A673 (cell line): Measurements from ENCODE around the gene KCTD2. TPM values are rescaled to one million over a fixed set of nuclear protein-coding genes. Genes with fewer than 3 reads are reported as not detected.

Source experiments
- BruUV-seq: library from RNA; stranded (reverse); fragments of 400-500 nt; replicated peaks from 2 replicates; lab custom pipeline; 2021; lab: Mats Ljungman, UMichigan
- CTCF ChIA-PET: fragments of 300-600 bp; sonication (Branson Sonifier 250); formaldehyde crosslinking; loops from one replicate; lab custom pipeline; 2022; ENCODE audit warnings: antibody characterized with exemption; lab: Charles Lee
- POLR2A ChIA-PET: fragments of 300-600 bp; sonication (Branson Sonifier 250); formaldehyde crosslinking; loops from one replicate; lab custom pipeline; 2022; ENCODE audit warnings: antibody characterized with exemption; ENCODE audit not compliant: low non-redundant PET; lab: Charles Lee
- DNase-seq: peaks from one replicate; pipeline ENCODE4 v3.0.0-alpha.2; 2015; ENCODE audit warnings: low spot score
- H3K27ac ChIP-seq: fragments of 200-600 bp; sonication (generic); 2 replicates; pipeline ENCODE4 v1.5.1; 2016; ENCODE audit warnings: mixed run types, low read depth, mild to moderate bottlenecking, mixed read lengths, antibody characterized with exemption, low read length; ENCODE audit not compliant: poor library complexity, severe bottlenecking
- H3K27me3 ChIP-seq: fragments of 200-600 bp; sonication (generic); replicated peaks from 2 replicates; pipeline ENCODE4 v1.6.1; 2017; ENCODE audit warnings: mixed run types, low read depth, mild to moderate bottlenecking, mixed read lengths, antibody characterized with exemption, low read length; ENCODE audit not compliant: insufficient read depth, poor library complexity
- H3K36me3 ChIP-seq: fragments of 200-600 bp; sonication (generic); 2 replicates; pipeline ENCODE4 v1.6.1; 2016; ENCODE audit warnings: mixed run types, mild to moderate bottlenecking, mixed read lengths, antibody characterized with exemption, low read length; ENCODE audit not compliant: insufficient read depth, poor library complexity, severe bottlenecking
- H3K4me1 ChIP-seq: fragments of 200-600 bp; sonication (generic); 2 replicates; pipeline ENCODE4 v1.6.1; 2017; ENCODE audit warnings: mixed run types, mild to moderate bottlenecking, mixed read lengths, antibody characterized with exemption, low read length; ENCODE audit not compliant: insufficient read depth, poor library complexity, severe bottlenecking
- H3K4me3 ChIP-seq: fragments of 200-600 bp; sonication (generic); 2 replicates; pipeline ENCODE4 v1.5.1; 2016; ENCODE audit warnings: low read depth, mixed run types, mild to moderate bottlenecking, mixed read lengths, low read length; ENCODE audit not compliant: poor library complexity, severe bottlenecking
- H3K9me3 ChIP-seq: fragments of 200-600 bp; sonication (generic); 2 replicates; pipeline ENCODE4 v1.6.1; 2016; ENCODE audit warnings: mixed run types, low read depth, mild to moderate bottlenecking, mixed read lengths, antibody characterized with exemption, low read length; ENCODE audit not compliant: poor library complexity, severe bottlenecking
- EZH2 ChIP-seq: fragments of 200-600 bp; sonication (generic); IDR thresholded peaks from 2 replicates; pipeline ENCODE4 v1.6.1; 2017; ENCODE audit warnings: borderline replicate concordance, low read depth, mild to moderate bottlenecking, mixed read lengths, antibody characterized with exemption, low read length; ENCODE audit not compliant: poor library complexity, severe bottlenecking
- intact Hi-C: fragments of 100-400 bp; cut with micrococcal nuclease; formaldehyde crosslinking; loops from one replicate; pipeline ENCODE4 v1.10.0; 2022; ENCODE audit not compliant: unreplicated experiment
- total RNA-seq: library from RNA; stranded (reverse); gene quantifications from 2 replicates; pipeline ENCODE4 v1.2.3, GENCODE V29; 2021
- TF ChIP-seq, protein P1 (sequence below): fragments of 300-800, 200-600 bp; sonication (generic); conservative IDR thresholded peaks from 2 replicates; pipeline ENCODE4 v1.5.1; 2017; ENCODE audit warnings: low read depth, mild to moderate bottlenecking, antibody characterized with exemption, low read length, moderate library complexity, mixed read lengths

The KCTD2 gene
- total RNA-seq, 1 experiment from 2014 or later = 25.6 TPM

DNA sequence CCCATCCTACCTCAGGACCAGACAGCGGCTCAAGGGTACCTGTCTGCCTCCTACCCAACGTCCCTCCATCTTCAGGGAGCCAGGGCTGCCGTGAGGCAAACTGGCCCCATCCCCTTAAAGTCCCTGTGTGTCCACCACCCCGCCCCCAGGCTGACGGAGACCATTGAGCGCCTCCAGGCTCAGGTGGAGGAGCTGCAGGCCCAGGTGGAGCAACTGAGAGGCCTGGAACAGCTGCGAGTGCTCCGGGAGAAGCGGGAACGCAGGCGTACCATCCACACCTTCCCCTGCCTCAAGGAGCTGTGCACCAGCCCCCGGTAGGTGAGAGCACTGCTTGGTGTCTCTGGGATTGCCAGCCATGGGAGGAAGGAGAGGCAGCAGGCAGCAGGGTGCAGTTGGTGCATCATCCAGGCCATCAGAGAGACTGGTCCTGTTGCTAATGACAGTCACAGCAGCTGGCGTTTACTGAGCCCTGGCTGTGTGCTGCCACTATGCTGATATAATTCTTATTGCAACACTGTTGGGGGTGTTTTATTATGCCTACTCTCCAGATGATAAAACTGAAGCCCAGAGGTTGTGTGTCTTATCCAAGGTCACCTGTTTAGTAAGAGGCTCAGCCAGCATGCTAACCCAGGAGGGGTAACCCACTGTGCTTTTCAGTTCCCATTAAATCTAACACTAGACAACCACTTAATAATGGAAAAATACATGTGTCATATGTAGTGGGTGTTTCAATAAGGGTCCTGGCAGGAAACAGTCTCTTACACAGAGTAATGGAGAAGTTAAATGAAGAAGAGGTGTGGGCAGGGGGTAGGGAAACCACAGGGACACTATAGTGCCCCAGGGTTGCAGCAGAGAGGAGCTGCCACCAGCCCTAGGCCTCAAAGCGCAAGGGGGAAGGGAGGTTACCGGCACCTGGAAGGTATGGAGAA lies 44.8 kb upstream of the KCTD2 start:
- CTCF ChIA-PET = no interaction called here
- H3K4me1 ChIP-seq = no peaks in the 10 kb centered on the region
- H3K27ac ChIP-seq = no peak overlapping the region
- no peak for DNase-seq
- BruUV-seq = no TSS peak
- POLR2A ChIA-PET = no interaction called here
- H3K9me3 ChIP-seq = no peaks in the 10 kb centered on the region
- intact Hi-C loops = no loop called here
- no peaks in the 10 kb centered on the region for H3K27me3 ChIP-seq
- no peaks in the 10 kb centered on the region for H3K36me3 ChIP-seq
- TF ChIP-seq, protein P1, sequence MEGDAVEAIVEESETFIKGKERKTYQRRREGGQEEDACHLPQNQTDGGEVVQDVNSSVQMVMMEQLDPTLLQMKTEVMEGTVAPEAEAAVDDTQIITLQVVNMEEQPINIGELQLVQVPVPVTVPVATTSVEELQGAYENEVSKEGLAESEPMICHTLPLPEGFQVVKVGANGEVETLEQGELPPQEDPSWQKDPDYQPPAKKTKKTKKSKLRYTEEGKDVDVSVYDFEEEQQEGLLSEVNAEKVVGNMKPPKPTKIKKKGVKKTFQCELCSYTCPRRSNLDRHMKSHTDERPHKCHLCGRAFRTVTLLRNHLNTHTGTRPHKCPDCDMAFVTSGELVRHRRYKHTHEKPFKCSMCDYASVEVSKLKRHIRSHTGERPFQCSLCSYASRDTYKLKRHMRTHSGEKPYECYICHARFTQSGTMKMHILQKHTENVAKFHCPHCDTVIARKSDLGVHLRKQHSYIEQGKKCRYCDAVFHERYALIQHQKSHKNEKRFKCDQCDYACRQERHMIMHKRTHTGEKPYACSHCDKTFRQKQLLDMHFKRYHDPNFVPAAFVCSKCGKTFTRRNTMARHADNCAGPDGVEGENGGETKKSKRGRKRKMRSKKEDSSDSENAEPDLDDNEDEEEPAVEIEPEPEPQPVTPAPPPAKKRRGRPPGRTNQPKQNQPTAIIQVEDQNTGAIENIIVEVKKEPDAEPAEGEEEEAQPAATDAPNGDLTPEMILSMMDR = no peak
- TF ChIP-seq EZH2 = no peak
- H3K4me3 ChIP-seq = no peak overlapping the region

DNA sequence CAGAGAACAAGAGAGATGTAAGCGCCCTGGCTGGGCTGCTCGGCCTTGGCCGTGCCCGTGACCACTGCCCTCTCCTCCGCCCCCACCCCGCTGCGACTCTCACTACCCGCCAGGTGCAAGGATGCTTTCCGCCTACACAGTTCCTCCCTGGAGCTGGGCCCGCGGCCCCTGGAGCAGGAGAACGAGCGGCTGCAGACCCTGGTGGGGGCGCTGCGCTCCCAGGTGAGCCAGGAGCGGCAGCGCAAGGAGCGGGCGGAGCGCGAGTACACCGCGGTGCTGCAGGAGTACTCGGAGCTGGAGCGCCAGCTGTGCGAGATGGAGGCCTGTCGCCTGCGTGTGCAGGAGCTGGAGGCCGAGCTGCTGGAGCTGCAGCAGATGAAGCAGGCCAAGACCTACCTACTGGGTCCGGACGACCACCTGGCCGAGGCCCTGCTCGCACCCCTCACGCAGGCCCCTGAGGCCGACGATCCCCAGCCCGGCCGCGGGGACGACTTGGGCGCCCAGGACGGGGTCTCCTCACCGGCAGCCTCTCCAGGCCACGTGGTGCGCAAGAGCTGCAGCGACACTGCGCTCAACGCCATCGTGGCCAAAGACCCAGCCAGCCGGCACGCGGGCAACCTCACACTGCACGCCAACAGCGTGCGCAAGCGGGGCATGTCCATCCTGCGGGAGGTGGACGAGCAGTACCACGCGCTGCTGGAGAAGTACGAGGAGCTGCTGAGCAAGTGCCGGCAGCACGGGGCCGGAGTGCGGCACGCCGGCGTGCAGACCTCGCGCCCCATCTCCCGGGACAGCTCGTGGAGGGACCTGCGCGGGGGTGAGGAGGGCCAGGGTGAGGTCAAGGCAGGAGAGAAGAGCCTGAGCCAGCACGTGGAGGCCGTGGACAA lies 43.7 kb upstream of the KCTD2 start:
- no peaks in the 10 kb centered on the region for H3K27me3 ChIP-seq
- no TSS peak for BruUV-seq
- no peaks in the 10 kb centered on the region for H3K36me3 ChIP-seq
- no peak overlapping the region for H3K4me3 ChIP-seq
- H3K4me1 ChIP-seq = no peaks in the 10 kb centered on the region
- no peak overlapping the region for H3K27ac ChIP-seq
- ChIA-PET CTCF (no interaction called here), POLR2A (no interaction called here)
- TF ChIP-seq EZH2 = no peak
- TF ChIP-seq, protein P1 = no peak
- no peak for DNase-seq
- no peaks in the 10 kb centered on the region for H3K9me3 ChIP-seq
- intact Hi-C loops = no loop called here

DNA sequence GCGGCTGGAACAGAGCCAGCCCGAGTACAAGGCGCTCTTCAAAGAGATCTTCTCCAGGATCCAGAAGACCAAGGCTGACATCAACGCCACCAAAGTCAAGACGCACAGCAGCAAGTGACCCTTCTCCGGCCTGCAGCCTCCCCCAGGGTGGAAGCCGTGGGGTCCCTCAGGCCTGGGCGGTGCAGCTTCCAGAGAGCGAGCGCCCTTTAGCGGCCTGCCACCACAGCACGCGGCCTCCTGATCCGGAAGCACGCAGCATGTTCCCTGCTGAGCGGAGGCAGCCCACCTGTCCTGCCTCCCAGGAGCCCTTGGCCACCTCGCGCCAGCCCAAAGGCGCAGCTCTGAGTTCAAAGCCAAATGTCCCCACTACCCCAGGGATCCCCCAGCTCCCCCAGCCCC lies 43.1 kb upstream of the KCTD2 start:
- Histone ChIP-seq H3K36me3 (no peaks in the 10 kb centered on the region), H3K27me3 (no peaks in the 10 kb centered on the region), H3K4me3 (no peak overlapping the region), H3K4me1 (no peaks in the 10 kb centered on the region), H3K27ac (no peak overlapping the region), H3K9me3 (no peaks in the 10 kb centered on the region)
- BruUV-seq = no TSS peak
- POLR2A ChIA-PET = no interaction called here
- no peak for DNase-seq
- CTCF ChIA-PET = no interaction called here
- intact Hi-C loops = no loop called here
- no peak for TF ChIP-seq EZH2
- TF ChIP-seq, protein P1 = no peak
